CD14-positive monocyte (primary cell): Measurements from ENCODE around the gene BMP2K. TPM values are rescaled to one million over a fixed set of nuclear protein-coding genes. Genes with fewer than 3 reads are reported as not detected.

ENCODE experiments used
- DNase-seq, 3 donors: peaks; one replicate each; pipeline ENCODE4 v3.0.0-alpha.2; 2011 to 2022
- H2AFZ ChIP-seq: 2 replicates; pipeline ENCODE4 v1.6.0; 2012; ENCODE audit warnings: mild to moderate bottlenecking, low read depth, low read length, inconsistent platforms; ENCODE audit not compliant: insufficient read depth, poor library complexity, severe bottlenecking
- H3K27ac ChIP-seq, 2 donors: 1 replicate in 1 of 2; 2 replicates in 1 of 2; pipeline ENCODE4 v1.5.1; 2012 to 2013; ENCODE audit warnings: low read length in 2 of 2, control low read depth in 1 of 2, inconsistent platforms in 1 of 2, low read depth in 1 of 2, mild to moderate bottlenecking in 1 of 2
- H3K27me3 ChIP-seq, 2 donors: one replicate each; pipeline versions ENCODE4 v1.6.0 to v1.6.1; 2011 to 2013; ENCODE audit warnings: low read length in 2 of 2; ENCODE audit not compliant: control insufficient read depth in 2 of 2, insufficient read depth in 2 of 2
- H3K36me3 ChIP-seq, 2 donors: replicated peaks in 1 of 2; 1 replicate in 1 of 2; 2 replicates in 1 of 2; pipeline versions ENCODE4 v1.5.1 to v1.6.1; 2012 to 2013; ENCODE audit warnings: low read length in 2 of 2, control low read depth in 1 of 2, inconsistent platforms in 1 of 2, mild to moderate bottlenecking in 1 of 2; ENCODE audit not compliant: insufficient read depth in 2 of 2, control insufficient read depth in 1 of 2
- H3K4me1 ChIP-seq, 2 donors: 1 replicate in 1 of 2; 2 replicates in 1 of 2; pipeline versions ENCODE4 v1.5.1 to v1.6.1; 2012 to 2013; ENCODE audit warnings: low read length in 2 of 2, control low read depth in 1 of 2, inconsistent platforms in 1 of 2, mild to moderate bottlenecking in 1 of 2, moderate library complexity in 1 of 2; ENCODE audit not compliant: insufficient read depth in 2 of 2, control insufficient read depth in 1 of 2
- H3K4me2 ChIP-seq: replicated peaks from 2 replicates; pipeline ENCODE3; 2012; ENCODE audit warnings: low read length, moderate library complexity, mild to moderate bottlenecking; ENCODE audit not compliant: poor library complexity, severe bottlenecking; ENCODE audit errors: extremely low read depth
- H3K4me3 ChIP-seq, 3 experiments: fragments of 200-600 bp in 1 of 3; sonication (generic) in 1 of 3; replicated peaks in 1 of 3; 1 replicate in 2 of 3; 2 replicates in 1 of 3; pipeline ENCODE4 v1.5.1; 2011 to 2013; ENCODE audit warnings: low read length in 3 of 3, mild to moderate bottlenecking in 3 of 3, control low read depth in 2 of 3, low read depth in 2 of 3, inconsistent platforms in 1 of 3, moderate library complexity in 1 of 3
- H3K79me2 ChIP-seq: 2 replicates; pipeline ENCODE4 v1.6.0; 2012; ENCODE audit warnings: mild to moderate bottlenecking, control low read depth, inconsistent platforms, low read length, moderate library complexity; ENCODE audit not compliant: insufficient read depth
- H3K9ac ChIP-seq: 2 replicates; pipeline ENCODE4 v1.6.0; 2017; ENCODE audit warnings: low read length, mild to moderate bottlenecking; ENCODE audit not compliant: insufficient read depth, poor library complexity, severe bottlenecking
- H3K9me3 ChIP-seq, 2 donors: replicated peaks in 1 of 2; 1 replicate in 1 of 2; 2 replicates in 1 of 2; pipeline versions ENCODE4 v1.5.1 to v1.6.1; 2012 to 2013; ENCODE audit warnings: low read length in 2 of 2, control low read depth in 1 of 2; ENCODE audit not compliant: control insufficient read depth in 1 of 2, insufficient read depth in 1 of 2
- H4K20me1 ChIP-seq: 2 replicates; pipeline ENCODE4 v1.6.0; 2012; ENCODE audit warnings: mild to moderate bottlenecking, low read length, control low read depth, moderate library complexity; ENCODE audit not compliant: insufficient read depth
- H3K27ac Mint-ChIP-seq, 7 donors: one replicate each; pipeline ENCODE4 v1.8.0; 2020; ENCODE audit warnings: mild to moderate bottlenecking in 7 of 7, mixed read lengths in 7 of 7, moderate library complexity in 6 of 7, inconsistent platforms in 2 of 7
- H3K27me3 Mint-ChIP-seq, 3 donors: one replicate each; pipeline ENCODE4 v1.8.0; 2021 to 2022; ENCODE audit warnings: low read depth in 3 of 3, mild to moderate bottlenecking in 3 of 3, mixed read lengths in 3 of 3, moderate library complexity in 3 of 3, inconsistent platforms in 1 of 3
- H3K36me3 Mint-ChIP-seq, 2 donors: one replicate each; pipeline ENCODE4 v1.8.0; 2020; ENCODE audit warnings: mixed read lengths in 2 of 2, inconsistent platforms in 1 of 2, mild to moderate bottlenecking in 1 of 2
- H3K4me1 Mint-ChIP-seq: one replicate; pipeline ENCODE4 v1.8.0; 2020; ENCODE audit warnings: mild to moderate bottlenecking, mixed read lengths
- H3K4me3 Mint-ChIP-seq, 2 donors: one replicate each; pipeline ENCODE4 v1.8.0; 2020; ENCODE audit warnings: mild to moderate bottlenecking in 2 of 2, mixed read lengths in 2 of 2, moderate library complexity in 1 of 2
- H3K9me3 Mint-ChIP-seq, 7 donors: one replicate each; pipeline ENCODE4 v1.8.0; 2020 to 2022; ENCODE audit warnings: mixed read lengths in 7 of 7, mild to moderate bottlenecking in 6 of 7, moderate library complexity in 6 of 7, inconsistent platforms in 2 of 7
- WGBS: methylation state at CpG from one replicate; pipeline ENCODE4 v1.1.5; 2013; ENCODE audit warnings: missing lambda C conversion rate; ENCODE audit not compliant: insufficient coverage; 5-methylcytosine and 5-hydroxymethylcytosine counted together
- intact Hi-C, 2 donors: fragments of 100-400 bp; cut with micrococcal nuclease; formaldehyde crosslinking; loops; one replicate each; pipeline versions ENCODE4 v1.15.0 to v1.15.1; 2023
- polyA plus RNA-seq, 3 donors: library from polyadenylated mRNA; depleted of rRNA in 1 of 3; unstranded in 2 of 3; stranded (reverse) in 1 of 3; fragments of 300-500 nt in 2 of 3; fragments of >200 nt in 1 of 3; fragmentation: Illumina TruSeq in 2 of 3; gene quantifications; 1 replicate in 2 of 3; 2 replicates in 1 of 3; pipeline ENCODE4 v1.2.3, GENCODE V29; 2012 to 2021
- TF ChIP-seq, protein P1 (sequence below): fragments of 200-600 bp; IDR thresholded peaks from one replicate; pipeline ENCODE4 v1.8.0; 2022; ENCODE audit warnings: antibody characterized with exemption, mild to moderate bottlenecking

Gene BMP2K
- polyA plus RNA-seq, 3 donors = 11.8 to 39.7 (median 21.6) TPM

DNA sequence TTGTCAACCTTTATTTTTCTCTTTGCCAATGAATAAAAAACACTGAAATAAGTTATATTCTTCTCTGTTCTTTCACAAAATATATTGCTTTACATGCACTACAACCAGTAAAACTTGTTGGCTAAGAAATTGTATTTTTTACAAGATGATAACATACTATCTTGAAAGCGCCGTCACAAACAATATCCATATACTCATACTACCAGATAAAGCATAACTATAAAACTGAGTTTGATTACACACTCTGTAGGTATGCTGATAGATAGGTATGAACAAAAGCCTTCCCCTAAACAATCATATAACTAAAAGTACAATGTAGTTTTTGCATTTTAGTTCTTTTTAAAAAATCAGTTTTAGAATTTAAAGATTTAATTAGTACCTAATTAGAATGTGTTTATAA, 13.6 kb upstream of the BMP2K start:
- no peaks in the 10 kb centered on the region for H3K36me3 Mint-ChIP-seq
- intact Hi-C loops = no loop called here

DNA sequence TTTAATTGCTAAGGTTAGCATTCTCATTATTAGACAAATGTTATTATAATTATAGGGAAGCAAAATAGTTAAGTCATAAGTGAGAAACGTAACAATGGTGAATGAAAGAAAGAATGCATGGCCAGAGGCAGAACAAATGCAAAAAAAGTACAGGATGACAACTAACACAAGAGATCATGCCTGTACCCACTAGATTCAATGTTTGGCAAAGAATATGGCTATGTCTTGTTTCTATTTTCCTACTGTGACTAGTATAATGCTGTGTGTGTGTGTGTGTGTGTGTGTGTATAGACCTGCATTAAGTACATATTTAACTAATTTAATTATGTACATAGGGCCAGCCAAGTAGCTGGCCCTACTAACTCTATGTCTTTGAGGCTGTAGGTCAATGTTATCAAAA, 12.9 kb upstream of the BMP2K start:
- intact Hi-C loops = no loop called here
- Histone ChIP-seq H3K4me1 (no peaks in the 10 kb centered on the region), H3K36me3 (no peaks in the 10 kb centered on the region), H3K9ac (no peak overlapping the region), H3K4me3 (no peak overlapping the region), H4K20me1 (no peaks in the 10 kb centered on the region), H3K27ac (no peak overlapping the region), H3K9me3 (no peaks in the 10 kb centered on the region), H3K4me2 (no peak overlapping the region), H3K27me3 (no peaks in the 10 kb centered on the region), H2AFZ (no peak overlapping the region), H3K79me2 (no peaks in the 10 kb centered on the region)
- Mint-ChIP-seq H3K4me3 (no peak overlapping the region), H3K4me1 (peaks cover 6% of the 10 kb centered on the region), H3K9me3 (peaks cover 0 to 2% (median 1%) of the 10 kb centered on the region in 7 donors), H3K27me3 (peaks cover 0 to 2% (median 0%) of the 10 kb centered on the region in 3 donors), H3K27ac (no peak overlapping the region), H3K36me3 (no peaks in the 10 kb centered on the region)
- no peak for DNase-seq
- TF ChIP-seq, protein P1, sequence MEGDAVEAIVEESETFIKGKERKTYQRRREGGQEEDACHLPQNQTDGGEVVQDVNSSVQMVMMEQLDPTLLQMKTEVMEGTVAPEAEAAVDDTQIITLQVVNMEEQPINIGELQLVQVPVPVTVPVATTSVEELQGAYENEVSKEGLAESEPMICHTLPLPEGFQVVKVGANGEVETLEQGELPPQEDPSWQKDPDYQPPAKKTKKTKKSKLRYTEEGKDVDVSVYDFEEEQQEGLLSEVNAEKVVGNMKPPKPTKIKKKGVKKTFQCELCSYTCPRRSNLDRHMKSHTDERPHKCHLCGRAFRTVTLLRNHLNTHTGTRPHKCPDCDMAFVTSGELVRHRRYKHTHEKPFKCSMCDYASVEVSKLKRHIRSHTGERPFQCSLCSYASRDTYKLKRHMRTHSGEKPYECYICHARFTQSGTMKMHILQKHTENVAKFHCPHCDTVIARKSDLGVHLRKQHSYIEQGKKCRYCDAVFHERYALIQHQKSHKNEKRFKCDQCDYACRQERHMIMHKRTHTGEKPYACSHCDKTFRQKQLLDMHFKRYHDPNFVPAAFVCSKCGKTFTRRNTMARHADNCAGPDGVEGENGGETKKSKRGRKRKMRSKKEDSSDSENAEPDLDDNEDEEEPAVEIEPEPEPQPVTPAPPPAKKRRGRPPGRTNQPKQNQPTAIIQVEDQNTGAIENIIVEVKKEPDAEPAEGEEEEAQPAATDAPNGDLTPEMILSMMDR = no peak
- 86% methylated on average over 1 of the region's 1 CpG for WGBS

More for the DNA sequence above, 13.6 kb upstream of the BMP2K start:
- no peak overlapping the region for H3K4me3 ChIP-seq
- H3K27me3 ChIP-seq = no peaks in the 10 kb centered on the region
- H3K9me3 ChIP-seq = no peaks in the 10 kb centered on the region
- no peak overlapping the region for H3K27ac ChIP-seq
- no peak overlapping the region for H3K4me3 Mint-ChIP-seq
- H2AFZ ChIP-seq = no peak overlapping the region
- H3K27me3 Mint-ChIP-seq = peaks cover 0 to 2% (median 0%) of the 10 kb centered on the region in 3 donors
- no peak overlapping the region for H3K4me2 ChIP-seq
- H3K27ac Mint-ChIP-seq = no peak overlapping the region
- no peaks in the 10 kb centered on the region for H3K36me3 ChIP-seq
- peaks cover 0 to 2% (median 1%) of the 10 kb centered on the region in 7 donors for H3K9me3 Mint-ChIP-seq
- peaks cover 6% of the 10 kb centered on the region for H3K4me1 Mint-ChIP-seq
- no peak for DNase-seq
- no CpG with 5 or more reads among the region's 2 CpGs for WGBS
- no peak overlapping the region for H3K9ac ChIP-seq
- H3K79me2 ChIP-seq = no peaks in the 10 kb centered on the region
- H4K20me1 ChIP-seq = no peaks in the 10 kb centered on the region
- TF ChIP-seq, protein P1 = no peak
- no peaks in the 10 kb centered on the region for H3K4me1 ChIP-seq
